GM12878 (cell line): Measurements from ENCODE around the gene NKTR. TPM values are rescaled to one million over a fixed set of nuclear protein-coding genes. Genes with fewer than 3 reads are reported as not detected.

Source experiments
- CBFB ChIP-seq: IDR thresholded peaks from 2 replicates; pipeline ENCODE4 v1.6.1; 2016; ENCODE audit warnings: antibody characterized with exemption, low read depth
- CHD2 ChIP-seq: IDR thresholded peaks from 2 replicates; pipeline ENCODE4 v1.6.1; 2011; ENCODE audit warnings: low read depth, low read length, improper control_type of control experiment, borderline replicate concordance
- HDAC6 ChIP-seq: fragments of 200-600 bp; sonication (generic); IDR thresholded peaks from one replicate; pipeline ENCODE4 v1.8.0; 2017; ENCODE audit warnings: antibody characterized with exemption; ENCODE audit not compliant: unreplicated experiment
- IKZF1 ChIP-seq: fragments of 450-650 bp; conservative IDR thresholded peaks from 2 replicates; pipeline ENCODE4 v1.6.1; 2017; ENCODE audit warnings: antibody characterized with exemption, mild to moderate bottlenecking
- JUNB ChIP-seq: IDR thresholded peaks from 2 replicates; pipeline ENCODE4 v1.6.1; 2016; ENCODE audit warnings: antibody characterized with exemption, mild to moderate bottlenecking
- JUND ChIP-seq: IDR thresholded peaks from 2 replicates; pipeline ENCODE4 v1.6.1; 2012; ENCODE audit warnings: low read depth, mild to moderate bottlenecking, low read length, improper control_type of control experiment, moderate library complexity
- NFYB ChIP-seq: IDR thresholded peaks from 2 replicates; pipeline ENCODE4 v1.6.1; 2011; ENCODE audit warnings: low read depth, mild to moderate bottlenecking, low read length, improper control_type of control experiment, moderate library complexity; ENCODE audit not compliant: insufficient read depth
- POLR2A ChIP-seq: IDR thresholded peaks from 2 replicates; pipeline ENCODE4 v1.6.1; 2011; ENCODE audit warnings: low read depth, mild to moderate bottlenecking, low read length
- RUNX3 ChIP-seq: IDR thresholded peaks from 2 replicates; pipeline ENCODE4 v1.6.1; 2012; ENCODE audit warnings: low read length, inconsistent platforms
- SMC3 ChIP-seq: IDR thresholded peaks from 2 replicates; pipeline ENCODE4 v1.6.1; 2011; ENCODE audit warnings: low read length, improper control_type of control experiment, borderline replicate concordance
- SPI1 ChIP-seq: IDR thresholded peaks from 2 replicates; pipeline ENCODE4 v1.6.1; 2011; ENCODE audit warnings: low read depth, mild to moderate bottlenecking, low read length, moderate library complexity, borderline replicate concordance; ENCODE audit not compliant: insufficient read depth
- SUZ12 ChIP-seq: fragments of 200-600 bp; sonication (generic); IDR thresholded peaks from one replicate; pipeline ENCODE4 v1.6.1; 2018; ENCODE audit warnings: antibody characterized with exemption, mild to moderate bottlenecking; ENCODE audit not compliant: unreplicated experiment
- polyA plus RNA-seq, 11 experiments: library from polyadenylated mRNA; depleted of rRNA in 4 of 11; unstranded in 6 of 11; stranded (reverse) in 5 of 11; fragments of >200 nt; fragmentation: Nextera tagmentation in 4 of 11; fragmentation: Illumina TruSeq in 1 of 11; extraction: Ambion mirVana in 4 of 11; extraction: Trizol in 1 of 11; gene quantifications; 1 replicate in 1 of 11; 2 replicates in 10 of 11; pipeline versions ENCODE4 v1.2.1 to v1.2.3, GENCODE V29; 2011 to 2016; ENCODE audit warnings: inconsistent platforms in 2 of 11, missing spikeins in 2 of 11, low read depth in 1 of 11
- total RNA-seq, 4 experiments: library from RNA; depleted of rRNA in 3 of 4; stranded (reverse); fragments of >200 nt in 3 of 4; fragmentation: Illumina TruSeq in 1 of 4; extraction: Trizol in 1 of 4; gene quantifications; 2 replicates each; pipeline versions ENCODE4 v1.2.1 to v1.2.3, GENCODE V29; 2013 to 2021
- TF ChIP-seq, protein P1 (sequence below): IDR thresholded peaks from 2 replicates; pipeline ENCODE4 v1.6.1; 2012; ENCODE audit warnings: improper control_type of control experiment, low read depth, low read length; ENCODE audit not compliant: insufficient replicate concordance
- TF ChIP-seq, protein P2 (sequence below): fragments of 450-650 bp; IDR thresholded peaks from 2 replicates; pipeline ENCODE4 v1.6.1; 2017; ENCODE audit warnings: low read depth, mild to moderate bottlenecking, moderate library complexity

Gene NKTR
- total and polyA plus RNA-seq, 10 of the 15 experiments (the other 5 are each of a cell fraction or from before 2014, with no cell fraction given) = 15.3 to 91.9 (median 55.3) TPM

DNA sequence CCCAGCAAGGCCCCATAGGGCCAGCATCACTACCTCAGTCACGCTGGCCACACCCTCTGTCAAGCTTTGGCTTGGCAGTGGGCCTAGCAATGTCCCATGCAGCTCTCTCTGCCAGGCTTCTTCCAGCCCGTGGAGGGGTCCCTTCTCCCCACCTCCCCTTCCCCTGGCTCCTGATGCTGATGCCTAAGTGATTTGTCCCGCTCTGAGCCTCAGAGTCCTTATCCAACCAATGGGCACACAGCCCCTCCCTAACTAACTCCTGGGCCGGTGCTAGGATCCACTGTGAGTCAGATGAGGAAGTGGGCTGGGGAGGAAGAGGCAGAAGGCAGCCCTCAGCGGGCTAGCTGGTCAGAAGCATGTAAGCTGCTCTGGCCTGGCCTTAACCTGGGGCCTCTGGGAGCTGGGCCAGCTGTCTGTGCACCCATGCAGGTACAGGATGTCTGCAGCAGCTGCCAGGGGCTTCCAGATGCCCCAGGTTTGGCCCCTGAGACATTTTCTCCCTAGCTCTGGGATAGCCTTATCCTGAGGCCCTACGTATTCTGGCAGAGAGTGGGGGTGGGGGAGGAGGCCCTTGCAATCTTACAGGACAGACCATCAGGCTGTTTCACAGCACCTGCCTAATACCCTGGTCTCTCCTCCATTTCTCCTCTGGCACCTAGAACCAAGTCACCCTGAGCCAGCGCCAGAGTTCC, 52.3 kb downstream of the NKTR start (continued):
- TF ChIP-seq, protein P1, sequence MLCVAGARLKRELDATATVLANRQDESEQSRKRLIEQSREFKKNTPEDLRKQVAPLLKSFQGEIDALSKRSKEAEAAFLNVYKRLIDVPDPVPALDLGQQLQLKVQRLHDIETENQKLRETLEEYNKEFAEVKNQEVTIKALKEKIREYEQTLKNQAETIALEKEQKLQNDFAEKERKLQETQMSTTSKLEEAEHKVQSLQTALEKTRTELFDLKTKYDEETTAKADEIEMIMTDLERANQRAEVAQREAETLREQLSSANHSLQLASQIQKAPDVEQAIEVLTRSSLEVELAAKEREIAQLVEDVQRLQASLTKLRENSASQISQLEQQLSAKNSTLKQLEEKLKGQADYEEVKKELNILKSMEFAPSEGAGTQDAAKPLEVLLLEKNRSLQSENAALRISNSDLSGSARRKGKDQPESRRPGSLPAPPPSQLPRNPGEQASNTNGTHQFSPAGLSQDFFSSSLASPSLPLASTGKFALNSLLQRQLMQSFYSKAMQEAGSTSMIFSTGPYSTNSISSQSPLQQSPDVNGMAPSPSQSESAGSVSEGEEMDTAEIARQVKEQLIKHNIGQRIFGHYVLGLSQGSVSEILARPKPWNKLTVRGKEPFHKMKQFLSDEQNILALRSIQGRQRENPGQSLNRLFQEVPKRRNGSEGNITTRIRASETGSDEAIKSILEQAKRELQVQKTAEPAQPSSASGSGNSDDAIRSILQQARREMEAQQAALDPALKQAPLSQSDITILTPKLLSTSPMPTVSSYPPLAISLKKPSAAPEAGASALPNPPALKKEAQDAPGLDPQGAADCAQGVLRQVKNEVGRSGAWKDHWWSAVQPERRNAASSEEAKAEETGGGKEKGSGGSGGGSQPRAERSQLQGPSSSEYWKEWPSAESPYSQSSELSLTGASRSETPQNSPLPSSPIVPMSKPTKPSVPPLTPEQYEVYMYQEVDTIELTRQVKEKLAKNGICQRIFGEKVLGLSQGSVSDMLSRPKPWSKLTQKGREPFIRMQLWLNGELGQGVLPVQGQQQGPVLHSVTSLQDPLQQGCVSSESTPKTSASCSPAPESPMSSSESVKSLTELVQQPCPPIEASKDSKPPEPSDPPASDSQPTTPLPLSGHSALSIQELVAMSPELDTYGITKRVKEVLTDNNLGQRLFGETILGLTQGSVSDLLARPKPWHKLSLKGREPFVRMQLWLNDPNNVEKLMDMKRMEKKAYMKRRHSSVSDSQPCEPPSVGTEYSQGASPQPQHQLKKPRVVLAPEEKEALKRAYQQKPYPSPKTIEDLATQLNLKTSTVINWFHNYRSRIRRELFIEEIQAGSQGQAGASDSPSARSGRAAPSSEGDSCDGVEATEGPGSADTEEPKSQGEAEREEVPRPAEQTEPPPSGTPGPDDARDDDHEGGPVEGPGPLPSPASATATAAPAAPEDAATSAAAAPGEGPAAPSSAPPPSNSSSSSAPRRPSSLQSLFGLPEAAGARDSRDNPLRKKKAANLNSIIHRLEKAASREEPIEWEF = no peak
- TF ChIP-seq SUZ12 (no peak), JUNB (no peak), NFYB (0 out of 2 replicates have a peak, but pooled peaks have one; percentile 11), JUND (no peak), POLR2A (peak; percentile 73), RUNX3 (peak; percentile 16; the same call in 1 of the 2 replicates), CBFB (no peak), HDAC6 (no peak), IKZF1 (peak; percentile 27; the same call in 1 of the 2 replicates), SPI1 (peak; percentile 95), SMC3 (no peak), CHD2 (no peak)
- TF ChIP-seq, protein P2, sequence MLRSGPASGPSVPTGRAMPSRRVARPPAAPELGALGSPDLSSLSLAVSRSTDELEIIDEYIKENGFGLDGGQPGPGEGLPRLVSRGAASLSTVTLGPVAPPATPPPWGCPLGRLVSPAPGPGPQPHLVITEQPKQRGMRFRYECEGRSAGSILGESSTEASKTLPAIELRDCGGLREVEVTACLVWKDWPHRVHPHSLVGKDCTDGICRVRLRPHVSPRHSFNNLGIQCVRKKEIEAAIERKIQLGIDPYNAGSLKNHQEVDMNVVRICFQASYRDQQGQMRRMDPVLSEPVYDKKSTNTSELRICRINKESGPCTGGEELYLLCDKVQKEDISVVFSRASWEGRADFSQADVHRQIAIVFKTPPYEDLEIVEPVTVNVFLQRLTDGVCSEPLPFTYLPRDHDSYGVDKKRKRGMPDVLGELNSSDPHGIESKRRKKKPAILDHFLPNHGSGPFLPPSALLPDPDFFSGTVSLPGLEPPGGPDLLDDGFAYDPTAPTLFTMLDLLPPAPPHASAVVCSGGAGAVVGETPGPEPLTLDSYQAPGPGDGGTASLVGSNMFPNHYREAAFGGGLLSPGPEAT = 0 out of 2 replicates have a peak, but pooled peaks have one; percentile 15
